ENCODE data around the gene ITPR2. TPM values are rescaled to one million over a fixed set of nuclear protein-coding genes. Genes with fewer than 3 reads are reported as not detected.

ITPR2 gene
- total RNA-seq, 1 experiment from 2014 or later = 4.0 TPM

DNA sequence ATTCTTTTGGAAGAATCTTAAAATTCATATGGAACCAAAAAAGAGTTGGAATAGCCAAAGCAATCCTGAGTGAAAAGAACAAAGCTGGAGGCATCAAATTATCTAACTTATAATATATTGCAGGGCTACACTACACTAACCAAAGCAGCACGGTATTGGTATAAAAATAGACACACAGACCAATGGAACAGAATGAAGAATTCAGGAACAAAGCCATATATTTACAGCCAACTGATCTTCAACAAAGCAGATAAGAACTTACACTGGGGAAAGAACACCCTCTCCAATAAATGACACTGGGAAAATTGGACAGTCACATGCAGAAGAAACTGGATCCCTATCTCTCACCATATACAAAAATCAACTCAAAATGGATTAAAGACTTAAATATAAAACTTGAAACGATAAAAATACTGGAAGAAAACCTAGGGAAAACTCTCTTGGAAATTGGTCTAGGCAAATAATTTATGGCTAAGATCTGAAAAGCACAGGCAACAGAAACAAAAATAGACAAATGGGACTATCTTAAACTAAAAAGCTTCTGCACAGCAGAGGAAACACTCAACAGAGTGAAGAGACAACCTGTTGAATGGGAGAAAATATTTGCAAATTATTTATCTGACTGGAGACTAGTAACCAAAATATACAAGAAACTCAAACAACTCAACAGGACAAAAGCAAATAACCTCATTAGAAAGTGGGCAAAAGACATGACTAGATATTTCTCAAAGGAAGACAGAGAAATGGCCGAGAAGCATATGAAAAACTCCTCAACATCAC is 286.3 kb downstream of the ITPR2 start:
- Histone ChIP-seq H3K27ac (ENCODE audit: low read length) (no peak overlapping the region), H3K36me3 (ENCODE audit: low read depth, low read length) (no peaks in the 10 kb centered on the region; the same call in 1 of the 2 replicates), H3K4me3 (ENCODE audit: low read length) (no peak overlapping the region), H3K9me3 (ENCODE audit: low read length) (peaks cover 6% of the 10 kb centered on the region; the same call in 1 of the 2 replicates), H3F3A (ENCODE audit: low read length, unreplicated experiment) (no peaks in the 10 kb centered on the region), H3K27me3 (ENCODE audit: low read length) (no peaks in the 10 kb centered on the region), H3K4me2 (ENCODE audit: low read length) (no peak overlapping the region), H2AFZ (ENCODE audit: low read length) (no peak overlapping the region), H3K79me2 (ENCODE audit: low read length) (no peaks in the 10 kb centered on the region), H3K9ac (ENCODE audit: low read length) (no peak overlapping the region), H3K4me1 (ENCODE audit: insufficient read depth, low read length) (no peaks in the 10 kb centered on the region), H4K20me1 (ENCODE audit: low read length) (no peaks in the 10 kb centered on the region), H3K9me2 (replicated peaks; ENCODE audit: low read length) (no peaks in the 10 kb centered on the region)
- intact Hi-C loops (cut with micrococcal nuclease) = loop anchor here (10.0 kb wide), 1 partner anchor 58 kb away; no protein-coding TSS in a partner anchor
- ChIA-PET POLR2A (ENCODE audit: unreplicated experiment) (no interaction called here), CTCF (no interaction called here)
- TF ChIP-seq CTCF (conservative IDR thresholded peaks at IDR 0.05; ENCODE audit: low read depth, low read length) = no peak
- TF ChIP-seq EZH2 (IDR thresholded peaks at IDR 0.05; ENCODE audit: low read length, unreplicated experiment) = no peak
- TF ChIP-seq EZH2phosphoT487 (IDR thresholded peaks at IDR 0.05; ENCODE audit: borderline replicate concordance, low read length) = no peak
- ATAC-seq = no peak
- DNase-seq = no peak
- BruUV-seq (replicated peaks) = no TSS peak

- H3K9me3 ChIP-seq (ENCODE audit: low read length) = no peaks in the 10 kb centered on the region
- no peak overlapping the region for H3K9ac ChIP-seq (ENCODE audit: low read length)
- POLR2A ChIA-PET (ENCODE audit: unreplicated experiment) = no interaction called here
- no peaks in the 10 kb centered on the region for H3K36me3 ChIP-seq (ENCODE audit: low read depth, low read length)
- no peaks in the 10 kb centered on the region for H3F3A ChIP-seq (ENCODE audit: low read length, unreplicated experiment)
- H3K79me2 ChIP-seq (ENCODE audit: low read length) = no peaks in the 10 kb centered on the region
- no peak for DNase-seq
- 0 out of 2 replicates have a peak, but pooled peaks cover 3% of the 10 kb centered on the region for H3K9me2 ChIP-seq (replicated peaks; ENCODE audit: low read length)
- no peak for ATAC-seq
- no peak overlapping the region for H3K4me2 ChIP-seq (ENCODE audit: low read length)
- no peaks in the 10 kb centered on the region for H4K20me1 ChIP-seq (ENCODE audit: low read length)
- BruUV-seq (replicated peaks) = no TSS peak
- H3K4me3 ChIP-seq (ENCODE audit: low read length) = no peak overlapping the region
- H2AFZ ChIP-seq (ENCODE audit: low read length) = no peak overlapping the region
- CTCF ChIA-PET = interaction anchor here (0.7 kb wide), 1 partner anchor 15 kb away, joined by 5 read pairs; no protein-coding TSS in a partner anchor
- H3K27me3 ChIP-seq (ENCODE audit: low read length) = no peaks in the 10 kb centered on the region
- H3K27ac ChIP-seq (ENCODE audit: low read length) = no peak overlapping the region
- no peaks in the 10 kb centered on the region for H3K4me1 ChIP-seq (ENCODE audit: insufficient read depth, low read length)
- intact Hi-C loops (cut with micrococcal nuclease) = no loop called here
- no peak for TF ChIP-seq EZH2 (IDR thresholded peaks at IDR 0.05; ENCODE audit: low read length, unreplicated experiment)
- no peak for TF ChIP-seq CTCF (conservative IDR thresholded peaks at IDR 0.05; ENCODE audit: low read depth, low read length)
- TF ChIP-seq EZH2phosphoT487 (IDR thresholded peaks at IDR 0.05; ENCODE audit: borderline replicate concordance, low read length) = no peak
Observed at GRCh38 chr12:26539131-26539530, 293.9 kb downstream of the ITPR2 start.

- Histone ChIP-seq H3K9ac (ENCODE audit: low read length) (no peak overlapping the region), H3K79me2 (ENCODE audit: low read length) (no peaks in the 10 kb centered on the region), H2AFZ (ENCODE audit: low read length) (no peak overlapping the region), H3K36me3 (ENCODE audit: low read depth, low read length) (no peaks in the 10 kb centered on the region), H3K9me2 (replicated peaks; ENCODE audit: low read length) (0 out of 2 replicates have a peak, but pooled peaks cover 3% of the 10 kb centered on the region), H3K27me3 (ENCODE audit: low read length) (no peaks in the 10 kb centered on the region), H3K4me2 (ENCODE audit: low read length) (no peak overlapping the region), H3K4me3 (ENCODE audit: low read length) (no peak overlapping the region), H3F3A (ENCODE audit: low read length, unreplicated experiment) (no peaks in the 10 kb centered on the region), H3K4me1 (ENCODE audit: insufficient read depth, low read length) (no peaks in the 10 kb centered on the region), H3K27ac (ENCODE audit: low read length) (no peak overlapping the region), H3K9me3 (ENCODE audit: low read length) (no peaks in the 10 kb centered on the region), H4K20me1 (ENCODE audit: low read length) (no peaks in the 10 kb centered on the region)
- CTCF ChIA-PET = no interaction called here
- BruUV-seq (replicated peaks) = no TSS peak
- intact Hi-C loops (cut with micrococcal nuclease) = no loop called here
- POLR2A ChIA-PET (ENCODE audit: unreplicated experiment) = no interaction called here
- no peak for DNase-seq
- TF ChIP-seq EZH2 (IDR thresholded peaks at IDR 0.05; ENCODE audit: low read length, unreplicated experiment) (no peak), EZH2phosphoT487 (IDR thresholded peaks at IDR 0.05; ENCODE audit: borderline replicate concordance, low read length) (no peak), CTCF (conservative IDR thresholded peaks at IDR 0.05; ENCODE audit: low read depth, low read length) (no peak)
- no peak for ATAC-seq
Observed at GRCh38 chr12:26537651-26538050, 295.3 kb downstream of the ITPR2 start.

Data from PC-3 (cell line).